ENCODE data around the gene NARF. TPM values are rescaled to one million over a fixed set of nuclear protein-coding genes. Genes with fewer than 3 reads are reported as not detected.
A peak's percentile ranks its signal among the peaks of the same experiment; 100 is the strongest.

NARF gene
- total RNA-seq, 1 experiment from 2014 or later = 52.4 TPM

GRCh38 chr17:82474223-82475010 lies 15.9 kb downstream of the NARF start:
- DNase-seq (ENCODE audit: low read depth) = no peak

DNA sequence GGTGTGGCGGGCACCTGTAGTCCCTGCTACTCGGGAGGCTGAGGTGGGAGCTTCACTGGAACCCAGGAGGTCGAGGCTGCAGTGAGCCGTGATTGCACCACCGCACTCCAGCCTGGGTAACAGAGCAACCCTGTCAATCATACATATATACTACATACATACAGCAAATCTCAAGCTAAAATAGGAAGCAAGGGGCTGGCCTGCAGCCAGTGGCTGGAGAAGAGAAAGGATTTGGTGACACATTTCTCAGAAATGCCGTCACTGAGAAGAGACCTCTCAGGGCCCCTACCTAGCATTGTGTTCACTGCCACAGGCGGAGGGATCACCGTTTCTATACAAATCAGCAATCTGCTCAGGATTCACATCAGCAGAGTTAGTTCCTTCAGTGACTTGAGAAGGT lies 16.9 kb downstream of the NARF start:
- DNase-seq (ENCODE audit: low read depth) = no peak

DNA sequence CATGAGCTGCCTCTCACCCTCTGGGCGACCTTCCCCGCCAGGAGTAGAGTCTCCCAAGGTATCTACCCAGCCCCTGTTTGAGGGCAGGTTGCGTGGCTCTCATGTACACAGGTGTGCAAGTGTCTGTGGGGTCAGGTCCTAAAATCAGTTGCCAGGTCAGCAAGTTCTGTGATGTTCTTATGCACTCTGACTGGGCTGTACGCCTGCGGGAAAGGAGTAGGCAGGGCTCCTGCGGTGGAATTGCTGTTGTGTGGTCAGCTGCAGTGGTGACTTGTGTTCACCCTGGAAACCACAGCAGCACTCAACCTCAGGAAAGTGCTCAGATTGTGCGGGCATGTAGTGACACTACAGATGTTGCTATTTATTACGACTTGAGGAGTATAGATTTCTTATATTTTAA lies 19.4 kb downstream of the NARF start:
- DNase-seq (ENCODE audit: low read depth) = no peak

- DNase-seq (ENCODE audit: low read depth) = no peak
Measured at GRCh38 chr17:82479602-82480001, 21.1 kb downstream of the NARF start.

GRCh38 chr17:82480318-82480717 lies 21.8 kb downstream of the NARF start:
- DNase-seq (ENCODE audit: low read depth) = no peak

DNA sequence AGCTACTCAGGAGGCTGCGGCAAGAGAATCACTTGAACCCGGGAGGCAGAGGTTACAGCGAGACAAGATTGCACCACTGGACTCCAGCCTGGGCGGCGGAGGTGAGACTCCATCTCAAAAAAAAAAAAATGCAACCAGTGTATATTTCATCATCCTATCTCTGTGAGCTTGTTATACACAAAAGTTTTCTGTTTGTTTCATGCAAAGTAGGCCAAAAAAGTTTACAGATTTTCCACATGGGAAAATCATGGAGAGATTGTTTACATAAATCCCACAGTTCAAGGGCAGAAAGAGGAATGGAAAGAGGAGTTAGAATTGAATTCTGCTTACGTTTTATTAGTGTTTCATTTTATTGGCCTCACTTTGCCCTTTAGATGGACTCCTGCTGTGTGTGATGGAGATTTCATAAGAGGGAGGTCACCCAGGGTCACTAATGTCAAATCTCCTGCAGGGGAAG lies 24.7 kb downstream of the NARF start:
- DNase-seq (ENCODE audit: low read depth) = no peak

GRCh38 chr17:82483836-82484235 lies 25.3 kb downstream of the NARF start:
- no peak for DNase-seq (ENCODE audit: low read depth)

- no peak for DNase-seq (ENCODE audit: low read depth)
Measured at GRCh38 chr17:82486231-82487094, 27.9 kb downstream of the NARF start.

DNA sequence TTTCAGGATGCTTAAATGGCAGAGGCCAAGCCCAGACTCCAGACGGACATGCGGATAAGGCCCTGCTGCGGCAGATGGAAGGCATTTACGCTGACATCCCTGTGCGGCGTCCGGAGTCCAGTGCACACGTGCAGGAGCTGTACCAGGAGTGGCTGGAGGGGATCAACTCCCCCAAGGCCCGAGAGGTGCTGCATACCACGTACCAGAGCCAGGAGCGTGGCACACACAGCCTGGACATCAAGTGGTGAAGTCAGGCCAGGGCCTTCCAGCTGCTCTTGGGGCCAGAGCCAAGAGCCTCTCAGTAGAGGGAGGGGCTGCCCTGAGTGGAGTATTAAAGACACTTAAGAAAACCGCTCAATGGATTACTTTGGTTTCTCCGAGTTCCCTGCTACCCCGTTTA lies 29.4 kb downstream of the NARF start:
- no peak for DNase-seq (ENCODE audit: low read depth)

- DNase-seq (ENCODE audit: low read depth) = no peak
Measured at GRCh38 chr17:82489117-82489516, 30.6 kb downstream of the NARF start.

GRCh38 chr17:82489851-82490511 lies 31.4 kb downstream of the NARF start:
- no peak for DNase-seq (ENCODE audit: low read depth)

GRCh38 chr17:82490512-82491195 lies 32.1 kb downstream of the NARF start:
- no peak for DNase-seq (ENCODE audit: low read depth)

DNA sequence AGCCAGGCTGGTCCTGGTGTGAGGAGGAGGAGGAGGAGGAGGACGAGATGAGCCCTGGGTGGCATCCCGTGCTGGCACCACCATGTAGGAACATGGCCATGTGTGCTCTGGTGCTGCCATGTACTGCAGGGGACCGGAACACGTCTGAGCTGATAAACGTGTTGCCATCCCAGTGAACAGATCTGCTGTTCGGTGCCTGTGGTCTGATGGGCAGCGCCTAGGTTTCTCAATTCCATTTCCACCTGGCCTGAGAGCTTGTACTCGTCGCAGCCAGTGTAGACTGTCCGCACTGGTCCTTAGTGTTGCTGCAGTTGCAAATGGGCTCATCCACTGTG lies 32.6 kb downstream of the NARF start:
- no peak for DNase-seq (ENCODE audit: low read depth)

GRCh38 chr17:82491533-82491932 lies 33.0 kb downstream of the NARF start:
- no peak for DNase-seq (ENCODE audit: low read depth)

DNA sequence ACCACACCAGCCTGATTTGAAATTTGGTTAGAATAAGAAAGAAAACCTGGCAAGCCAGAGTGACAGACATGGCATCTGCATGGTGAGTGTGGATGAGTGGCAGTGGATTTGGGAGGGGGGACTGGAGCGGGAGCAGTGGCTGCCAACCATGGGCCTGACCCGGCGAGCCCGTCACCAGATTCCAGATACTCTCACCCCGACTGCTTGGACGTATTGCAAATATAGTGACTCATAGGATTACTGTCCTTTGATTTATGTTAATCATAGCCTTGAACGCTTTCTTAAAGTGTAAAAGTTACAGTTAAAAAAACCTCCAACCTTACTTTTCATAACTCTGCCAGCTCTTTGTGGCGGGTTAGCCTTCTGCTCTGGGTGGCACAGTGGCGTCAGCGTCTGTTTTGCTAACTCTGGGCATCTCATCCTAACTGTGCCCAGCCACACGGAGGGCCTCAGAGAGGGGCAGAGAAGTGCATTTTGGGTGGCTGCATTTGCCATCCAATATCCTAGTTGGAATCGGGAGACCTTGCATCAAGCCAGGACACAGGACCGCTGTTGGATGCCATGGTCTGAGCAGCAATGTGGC lies 34.2 kb downstream of the NARF start:
- DNase-seq (ENCODE audit: low read depth) = peak; percentile 63

DNA sequence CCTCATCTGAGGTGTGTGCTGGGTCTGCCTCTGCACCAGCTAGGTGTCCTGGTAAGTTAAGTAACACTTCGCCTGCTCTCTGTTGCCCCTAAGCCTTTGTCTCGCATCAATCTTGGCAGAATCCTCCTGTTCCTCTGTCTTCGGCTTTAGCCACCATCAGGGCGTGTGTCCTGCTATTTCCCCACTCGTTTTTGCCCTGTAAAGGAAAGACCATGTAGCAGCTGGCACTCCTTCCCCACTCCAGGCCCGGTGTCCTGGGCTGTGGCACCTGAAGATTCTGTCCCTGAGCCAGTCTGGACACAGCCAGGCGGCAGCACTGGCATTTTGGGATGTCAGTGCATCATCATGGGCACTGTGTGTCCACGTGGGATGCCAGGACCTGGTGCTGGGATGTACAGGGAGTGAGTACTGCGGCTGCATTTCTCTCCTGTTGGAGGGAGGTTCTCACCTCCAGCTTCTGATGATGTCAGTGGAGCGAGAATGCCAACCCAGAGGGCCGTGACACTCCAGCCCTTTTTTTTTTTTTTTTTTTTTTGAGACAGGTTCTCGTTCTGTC lies 34.8 kb downstream of the NARF start:
- no peak for DNase-seq (ENCODE audit: low read depth)

GRCh38 chr17:82494236-82495055 lies 35.9 kb downstream of the NARF start:
- DNase-seq (ENCODE audit: low read depth) = peak; percentile 93

- no peak for DNase-seq (ENCODE audit: low read depth)
Measured at GRCh38 chr17:82495844-82496528, 37.4 kb downstream of the NARF start.

DNA sequence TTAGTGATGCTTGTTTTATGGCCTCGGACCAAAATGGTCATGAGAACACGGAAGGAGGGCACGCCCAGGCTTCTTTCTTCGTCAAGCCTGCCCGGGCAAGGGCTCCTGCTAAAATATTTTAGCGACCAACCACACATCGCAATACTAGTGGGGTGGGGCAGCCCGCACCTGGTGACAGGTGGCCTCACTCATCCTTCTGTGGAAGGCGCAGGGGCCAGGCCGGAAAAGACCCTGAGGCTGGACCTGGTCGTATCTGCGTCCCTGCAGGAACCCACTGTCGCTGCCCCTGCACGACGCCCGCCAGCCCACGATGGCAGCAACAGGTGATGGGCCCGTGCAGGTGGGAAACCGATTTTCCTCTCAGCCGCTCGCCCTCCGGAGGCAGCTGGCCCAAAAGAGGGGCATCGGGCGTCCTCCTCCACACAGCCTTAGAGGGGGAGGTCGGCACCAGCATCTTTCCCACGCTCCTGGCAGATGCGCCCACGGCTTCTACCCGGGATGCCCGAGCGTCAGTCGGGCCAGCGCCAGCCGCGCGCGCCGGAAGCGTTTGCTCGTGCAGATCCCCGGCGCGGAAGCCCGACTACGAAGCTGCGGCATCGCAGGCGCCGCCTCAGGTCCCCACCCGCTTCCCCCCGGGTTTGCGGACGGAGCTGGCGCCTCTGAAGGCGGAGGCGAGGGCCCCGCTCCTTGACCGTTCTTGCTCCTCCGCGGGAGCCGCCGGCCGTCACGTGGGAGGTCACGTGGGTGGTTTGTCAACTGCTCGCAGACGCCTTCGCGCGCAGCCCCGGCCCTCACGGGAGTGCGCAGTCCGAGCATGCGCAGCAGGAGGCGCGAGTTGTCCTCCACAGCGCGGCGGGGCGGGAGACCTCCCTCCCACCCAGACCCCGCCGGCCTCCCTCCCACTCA lies 38.2 kb downstream of the NARF start:
- peak; percentile 87 for DNase-seq (ENCODE audit: low read depth)

All from RPMI7951 (cell line).